ENCODE measurements around the gene PCSK6.
"Not testable (repeated sequence)": the region's sequence is repeated elsewhere in the genome, so short reads cannot be mapped to it uniquely, and the experiment has no call there.

PCSK6 gene

DNA sequence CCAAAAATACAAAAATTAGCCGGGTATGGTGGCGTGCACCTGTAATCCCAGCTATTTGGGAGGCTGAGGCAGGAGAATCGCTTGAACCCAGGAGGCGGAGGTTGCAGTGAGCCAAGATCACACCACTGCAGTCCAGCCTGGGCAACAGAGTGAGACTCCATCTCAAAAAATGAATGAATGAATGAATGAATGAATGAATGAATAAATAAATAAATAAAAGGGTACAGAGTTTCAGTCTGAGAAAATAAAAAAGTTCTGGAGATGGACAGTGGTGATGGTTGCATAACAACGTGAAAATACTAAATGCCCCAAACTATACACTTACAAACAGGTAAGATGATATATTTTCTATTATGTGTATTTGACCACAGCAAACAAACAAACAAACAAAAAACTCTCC lies 34.7 kb downstream of the PCSK6 start:
- not testable (repeated sequence) for H3K27me3 ChIP-seq (ENCODE audit: low read depth, low read length); H3K4me1 ChIP-seq (ENCODE audit: control insufficient read depth in 1 of 2, insufficient read depth in 2 of 2, low read length in 2 of 2); H3K4me3 ChIP-seq (ENCODE audit: low read depth in 1 of 2, low read length in 2 of 2); H3K9me3 ChIP-seq (ENCODE audit: control insufficient read depth in 1 of 2, low read length in 2 of 2); H3K36me3 ChIP-seq (ENCODE audit: control insufficient read depth in 1 of 2, insufficient read depth in 2 of 2, low read length in 2 of 2); H3K27ac ChIP-seq (ENCODE audit: low read length)

DNA sequence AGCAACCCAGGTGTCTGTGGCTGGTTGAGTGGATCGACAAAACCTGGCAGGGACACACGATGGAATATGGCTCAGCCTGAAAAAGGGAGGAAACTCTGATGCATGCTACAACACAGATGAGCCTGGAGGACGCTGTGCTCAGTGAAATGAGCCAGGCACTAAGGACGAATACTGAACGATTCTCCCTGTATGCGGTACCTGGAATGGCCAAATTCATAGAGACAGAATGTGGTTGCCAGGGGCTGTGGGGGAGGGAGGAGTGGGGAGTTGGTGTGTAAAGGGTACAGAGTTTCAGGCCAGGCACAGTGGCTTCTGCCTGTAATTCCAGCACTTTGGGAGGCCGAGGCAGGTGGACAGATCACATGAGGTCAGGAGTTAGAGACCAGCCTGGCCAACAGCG lies 35.1 kb downstream of the PCSK6 start:
- Histone ChIP-seq H3K4me3 (ENCODE audit: low read depth in 1 of 2, low read length in 2 of 2) (no peak overlapping the region), H3K9me3 (ENCODE audit: control insufficient read depth in 1 of 2, low read length in 2 of 2) (no peaks in the 10 kb centered on the region), H3K27ac (ENCODE audit: low read length) (no peak overlapping the region), H3K36me3 (ENCODE audit: control insufficient read depth in 1 of 2, insufficient read depth in 2 of 2, low read length in 2 of 2) (no peaks in the 10 kb centered on the region), H3K4me1 (ENCODE audit: control insufficient read depth in 1 of 2, insufficient read depth in 2 of 2, low read length in 2 of 2) (no peaks in the 10 kb centered on the region), H3K27me3 (ENCODE audit: low read depth, low read length) (no peaks in the 10 kb centered on the region)

DNA sequence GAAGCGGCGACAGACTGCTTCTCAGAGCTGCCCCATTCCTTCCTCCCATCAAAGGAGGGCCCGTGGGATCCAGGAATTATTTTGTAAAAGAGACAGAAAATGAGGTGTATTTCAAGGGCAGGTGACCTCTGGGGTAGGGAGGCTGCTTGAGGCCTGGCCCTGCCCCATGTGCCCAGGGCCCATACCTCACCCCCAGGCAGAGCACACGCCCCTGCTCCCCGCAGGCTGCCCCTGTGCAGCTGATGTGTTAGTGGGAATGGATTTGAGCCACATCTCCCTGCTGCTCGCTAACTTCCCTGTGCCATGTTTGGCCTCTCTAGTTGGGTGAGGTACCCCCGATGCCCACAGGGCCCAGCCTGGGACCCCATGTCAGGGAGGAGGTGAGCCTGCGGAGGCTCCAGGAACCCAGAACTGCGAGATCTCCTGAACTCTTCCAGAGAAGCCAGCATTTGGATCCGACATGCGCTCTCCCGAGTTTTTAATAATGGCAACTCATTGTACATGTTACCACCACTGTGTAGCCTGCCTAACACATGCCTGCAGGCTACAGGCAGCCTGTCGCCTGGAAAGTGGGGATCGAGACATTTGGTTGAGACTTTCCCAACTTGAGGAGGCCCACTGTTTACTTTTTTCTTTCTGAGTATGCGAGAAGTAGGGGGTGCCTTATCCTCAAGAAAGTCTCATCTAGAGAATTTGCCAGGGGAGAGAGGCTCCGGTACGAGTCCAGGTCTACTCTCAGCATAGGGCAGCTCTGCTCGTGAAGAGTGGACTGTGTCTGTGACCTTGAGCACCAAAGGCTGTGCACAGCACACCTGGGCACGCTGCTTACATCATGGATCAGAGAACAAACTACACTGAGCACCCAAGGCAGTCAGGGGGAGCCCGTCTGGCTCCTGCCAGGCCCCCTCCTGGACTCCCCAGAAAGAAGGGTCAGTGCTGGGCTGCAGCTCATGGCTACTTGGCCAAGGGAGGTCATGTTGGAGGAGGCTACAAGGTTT lies 36.1 kb downstream of the PCSK6 start:
- Histone ChIP-seq H3K4me3 (ENCODE audit: low read depth in 1 of 2, low read length in 2 of 2) (no peak overlapping the region), H3K36me3 (ENCODE audit: control insufficient read depth in 1 of 2, insufficient read depth in 2 of 2, low read length in 2 of 2) (no peaks in the 10 kb centered on the region), H3K27ac (ENCODE audit: low read length) (no peak overlapping the region), H3K27me3 (ENCODE audit: low read depth, low read length) (no peaks in the 10 kb centered on the region), H3K9me3 (ENCODE audit: control insufficient read depth in 1 of 2, low read length in 2 of 2) (no peaks in the 10 kb centered on the region), H3K4me1 (ENCODE audit: control insufficient read depth in 1 of 2, insufficient read depth in 2 of 2, low read length in 2 of 2) (no peaks in the 10 kb centered on the region)

DNA sequence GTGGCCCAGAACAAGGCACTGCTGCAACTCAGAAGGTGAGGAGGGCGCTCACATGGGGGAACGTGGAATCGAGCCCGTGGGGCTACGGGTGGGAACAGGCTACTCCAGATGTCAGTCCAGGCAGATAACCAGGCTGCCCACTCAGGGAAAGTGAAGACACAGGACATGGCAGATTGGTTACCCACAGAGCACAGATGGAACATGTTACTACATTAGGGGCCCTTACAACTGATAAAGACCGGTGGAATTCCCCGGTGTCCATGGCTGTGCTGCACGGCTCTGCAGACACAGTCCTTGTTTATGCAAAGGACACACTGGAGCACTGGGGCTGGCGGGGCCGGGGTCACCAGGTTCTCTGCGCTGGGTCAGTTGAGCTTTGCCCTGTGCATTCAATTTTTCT lies 36.9 kb downstream of the PCSK6 start:
- H3K4me3 ChIP-seq (ENCODE audit: low read depth in 1 of 2, low read length in 2 of 2) = no peak overlapping the region
- H3K27me3 ChIP-seq (ENCODE audit: low read depth, low read length) = no peaks in the 10 kb centered on the region
- H3K36me3 ChIP-seq (ENCODE audit: control insufficient read depth in 1 of 2, insufficient read depth in 2 of 2, low read length in 2 of 2) = no peaks in the 10 kb centered on the region
- no peaks in the 10 kb centered on the region for H3K4me1 ChIP-seq (ENCODE audit: control insufficient read depth in 1 of 2, insufficient read depth in 2 of 2, low read length in 2 of 2)
- H3K9me3 ChIP-seq (ENCODE audit: control insufficient read depth in 1 of 2, low read length in 2 of 2) = no peaks in the 10 kb centered on the region
- H3K27ac ChIP-seq (ENCODE audit: low read length) = no peak overlapping the region

DNA sequence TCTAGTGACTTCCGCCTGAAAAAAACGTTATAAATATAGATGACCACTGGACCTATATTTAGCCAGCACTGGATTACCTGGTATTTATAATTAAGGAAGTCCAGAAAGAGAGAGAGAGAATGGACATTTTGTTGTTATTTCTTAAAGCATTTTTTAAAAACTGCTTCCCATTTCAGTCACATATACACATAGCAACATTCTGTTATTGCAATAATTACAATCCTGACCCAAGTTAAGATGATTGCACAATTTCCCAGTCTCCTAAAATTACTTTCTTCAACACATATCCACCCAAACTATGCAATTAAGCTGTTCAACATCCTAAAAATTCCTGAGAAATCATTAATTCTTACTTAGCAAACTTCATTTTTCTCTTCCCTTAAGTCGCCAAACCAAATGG lies 37.7 kb downstream of the PCSK6 start:
- H3K4me3 ChIP-seq (ENCODE audit: low read depth in 1 of 2, low read length in 2 of 2) = no peak overlapping the region
- H3K9me3 ChIP-seq (ENCODE audit: control insufficient read depth in 1 of 2, low read length in 2 of 2) = no peaks in the 10 kb centered on the region
- H3K4me1 ChIP-seq (ENCODE audit: control insufficient read depth in 1 of 2, insufficient read depth in 2 of 2, low read length in 2 of 2) = no peaks in the 10 kb centered on the region
- H3K27ac ChIP-seq (ENCODE audit: low read length) = no peak overlapping the region
- H3K36me3 ChIP-seq (ENCODE audit: control insufficient read depth in 1 of 2, insufficient read depth in 2 of 2, low read length in 2 of 2) = no peaks in the 10 kb centered on the region
- no peaks in the 10 kb centered on the region for H3K27me3 ChIP-seq (ENCODE audit: low read depth, low read length)

DNA sequence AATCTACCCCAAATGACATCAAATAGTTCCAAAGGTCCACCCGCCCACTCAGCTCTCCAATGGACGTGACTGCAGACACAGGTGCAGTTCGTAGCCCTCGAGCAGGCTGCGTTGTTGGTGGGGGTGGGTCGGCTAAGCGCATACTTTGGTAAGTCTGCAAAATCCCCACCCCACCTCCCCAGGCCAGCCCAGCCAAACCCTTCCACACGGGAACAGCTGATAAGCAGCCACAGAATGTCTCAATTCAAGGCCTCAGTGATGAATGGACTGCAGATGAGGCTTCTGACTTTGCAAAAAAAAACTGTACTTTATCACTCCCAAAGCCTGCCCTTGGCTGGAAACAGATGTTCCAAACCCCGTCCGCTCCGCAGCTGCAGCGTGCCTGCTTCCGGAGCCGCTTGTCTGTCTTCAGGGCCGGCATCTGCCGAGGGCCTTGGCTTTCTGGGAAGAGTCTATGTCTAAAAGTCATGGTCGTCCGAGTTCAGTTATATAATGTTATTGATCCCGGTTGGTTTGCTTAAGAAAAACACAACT lies 38.2 kb downstream of the PCSK6 start:
- Histone ChIP-seq H3K27me3 (ENCODE audit: low read depth, low read length) (no peaks in the 10 kb centered on the region), H3K4me3 (ENCODE audit: low read depth in 1 of 2, low read length in 2 of 2) (no peak overlapping the region), H3K27ac (ENCODE audit: low read length) (no peak overlapping the region), H3K36me3 (ENCODE audit: control insufficient read depth in 1 of 2, insufficient read depth in 2 of 2, low read length in 2 of 2) (no peaks in the 10 kb centered on the region), H3K9me3 (ENCODE audit: control insufficient read depth in 1 of 2, low read length in 2 of 2) (no peaks in the 10 kb centered on the region), H3K4me1 (ENCODE audit: control insufficient read depth in 1 of 2, insufficient read depth in 2 of 2, low read length in 2 of 2) (peaks cover 0 to 1% of the 10 kb centered on the region in 2 donors)

DNA sequence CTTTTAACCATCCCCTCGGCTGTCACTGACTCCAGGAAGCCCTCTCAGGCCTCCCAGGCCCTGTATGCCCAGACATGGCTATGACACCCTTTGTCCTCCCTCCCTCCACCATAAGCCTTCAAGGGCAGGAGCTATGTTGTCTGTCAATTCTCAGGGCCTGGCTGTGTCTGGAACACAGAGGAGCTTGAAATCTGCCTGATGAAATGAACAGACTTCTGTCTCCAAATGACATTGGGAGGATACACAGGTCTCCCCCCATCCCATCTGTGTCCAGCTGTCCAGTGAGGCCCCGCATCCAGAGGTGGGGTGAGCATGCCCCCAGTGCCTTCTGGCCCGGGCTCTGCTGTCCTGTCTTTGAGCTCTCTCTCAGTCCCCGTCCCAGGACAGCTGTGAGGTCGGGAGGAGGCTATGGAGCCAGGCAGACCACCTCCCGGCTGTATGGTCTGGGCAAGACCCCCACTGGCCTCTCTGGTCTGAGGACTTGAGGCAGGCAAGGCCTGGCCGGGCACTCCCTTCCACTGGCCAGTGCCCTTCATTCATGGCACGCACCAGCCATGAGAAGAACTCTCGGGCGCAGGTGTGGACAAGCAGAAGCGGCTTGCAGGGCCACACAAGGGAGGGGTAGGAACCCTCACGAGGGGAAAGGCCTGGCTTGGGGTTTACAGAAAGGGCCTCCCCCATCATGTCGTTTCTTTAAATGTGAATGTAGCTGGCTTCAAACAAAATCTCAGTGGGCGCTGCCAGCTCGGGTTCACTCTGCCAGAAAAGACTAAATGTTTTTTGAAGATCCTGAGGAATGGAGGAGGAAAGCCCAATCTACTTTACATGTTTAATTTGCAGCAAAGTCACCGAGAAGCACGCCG lies 38.9 kb downstream of the PCSK6 start:
- H3K4me1 ChIP-seq (ENCODE audit: control insufficient read depth in 1 of 2, insufficient read depth in 2 of 2, low read length in 2 of 2) = peaks cover 0 to 8% of the 10 kb centered on the region in 2 donors
- no peaks in the 10 kb centered on the region for H3K27me3 ChIP-seq (ENCODE audit: low read depth, low read length)
- no peaks in the 10 kb centered on the region for H3K36me3 ChIP-seq (ENCODE audit: control insufficient read depth in 1 of 2, insufficient read depth in 2 of 2, low read length in 2 of 2)
- no peak overlapping the region for H3K4me3 ChIP-seq (ENCODE audit: low read depth in 1 of 2, low read length in 2 of 2)
- no peak overlapping the region for H3K27ac ChIP-seq (ENCODE audit: low read length)
- H3K9me3 ChIP-seq (ENCODE audit: control insufficient read depth in 1 of 2, low read length in 2 of 2) = no peaks in the 10 kb centered on the region

DNA sequence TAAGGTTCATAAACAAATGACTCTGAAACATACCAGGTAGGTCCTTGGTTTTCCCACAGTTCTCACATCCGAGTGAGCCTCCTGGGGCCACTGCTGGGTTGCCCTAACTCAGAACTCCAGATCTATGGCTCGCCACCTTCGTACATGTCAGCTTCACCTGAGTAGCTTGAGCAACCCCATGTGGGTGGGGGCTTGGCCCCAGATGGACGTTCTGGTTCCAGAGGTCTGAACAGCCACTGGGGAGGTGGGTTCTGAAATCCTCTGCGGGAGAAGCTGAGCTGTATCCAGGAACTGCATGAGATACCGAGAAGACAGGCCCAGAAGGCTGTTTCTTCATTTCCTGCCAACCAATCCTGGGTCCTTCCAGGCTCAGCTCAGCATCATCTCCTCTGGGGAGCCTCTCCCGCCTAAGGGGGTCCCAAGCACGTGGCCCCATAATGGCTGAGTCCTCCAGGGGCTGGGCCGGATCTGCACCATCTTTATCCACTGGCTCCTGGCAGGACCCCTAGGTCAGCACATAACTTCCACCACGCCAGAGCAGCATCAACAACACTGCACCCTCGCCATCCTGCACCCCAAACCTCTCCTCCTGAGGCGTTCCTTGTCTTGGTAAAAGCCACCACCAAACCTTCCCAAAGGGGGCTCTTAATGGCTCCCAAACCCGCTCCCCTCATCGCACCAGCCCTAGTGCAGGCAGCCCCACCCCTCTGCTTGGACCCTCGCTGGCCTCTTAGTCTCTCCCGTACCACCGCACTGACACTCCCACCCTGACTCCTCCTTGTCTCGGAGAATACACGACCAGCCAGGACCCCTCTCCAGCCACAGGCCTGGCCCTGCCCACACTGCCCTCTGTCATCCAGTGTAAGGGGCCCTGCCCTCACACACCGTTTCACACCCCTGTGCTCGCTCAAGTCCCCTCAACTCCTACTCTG lies 39.8 kb downstream of the PCSK6 start:
- H3K27me3 ChIP-seq (ENCODE audit: low read depth, low read length) = no peaks in the 10 kb centered on the region
- H3K27ac ChIP-seq (ENCODE audit: low read length) = no peak overlapping the region
- H3K4me3 ChIP-seq (ENCODE audit: low read depth in 1 of 2, low read length in 2 of 2) = no peak overlapping the region
- peaks cover 0 to 10% of the 10 kb centered on the region in 2 donors for H3K4me1 ChIP-seq (ENCODE audit: control insufficient read depth in 1 of 2, insufficient read depth in 2 of 2, low read length in 2 of 2)
- no peaks in the 10 kb centered on the region for H3K36me3 ChIP-seq (ENCODE audit: control insufficient read depth in 1 of 2, insufficient read depth in 2 of 2, low read length in 2 of 2)
- no peaks in the 10 kb centered on the region for H3K9me3 ChIP-seq (ENCODE audit: control insufficient read depth in 1 of 2, low read length in 2 of 2)

DNA sequence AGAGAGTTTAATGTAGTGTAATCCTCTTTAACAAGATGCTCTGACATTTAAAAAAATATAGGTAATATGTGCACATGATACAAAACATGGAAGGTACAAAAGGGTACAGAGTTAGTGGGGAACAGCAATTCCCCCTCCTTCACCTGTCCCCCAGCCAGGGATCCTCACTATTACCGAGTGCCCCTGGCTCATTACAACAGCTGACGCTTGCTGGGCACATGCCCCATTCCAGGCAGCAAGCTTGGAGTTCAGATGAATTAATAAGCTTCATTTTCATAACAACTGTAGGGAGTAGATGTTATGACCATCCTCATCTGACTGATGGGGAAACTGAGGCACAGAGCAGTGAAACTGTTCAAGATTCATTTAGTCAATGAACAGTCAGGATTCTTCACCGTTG lies 41.2 kb downstream of the PCSK6 start:
- Histone ChIP-seq H3K9me3 (ENCODE audit: control insufficient read depth in 1 of 2, low read length in 2 of 2) (no peaks in the 10 kb centered on the region), H3K4me3 (ENCODE audit: low read depth in 1 of 2, low read length in 2 of 2) (no peak overlapping the region), H3K27ac (ENCODE audit: low read length) (no peak overlapping the region), H3K4me1 (ENCODE audit: control insufficient read depth in 1 of 2, insufficient read depth in 2 of 2, low read length in 2 of 2) (peaks cover 0 to 10% of the 10 kb centered on the region in 2 donors), H3K36me3 (ENCODE audit: control insufficient read depth in 1 of 2, insufficient read depth in 2 of 2, low read length in 2 of 2) (no peaks in the 10 kb centered on the region), H3K27me3 (ENCODE audit: low read depth, low read length) (no peaks in the 10 kb centered on the region)

DNA sequence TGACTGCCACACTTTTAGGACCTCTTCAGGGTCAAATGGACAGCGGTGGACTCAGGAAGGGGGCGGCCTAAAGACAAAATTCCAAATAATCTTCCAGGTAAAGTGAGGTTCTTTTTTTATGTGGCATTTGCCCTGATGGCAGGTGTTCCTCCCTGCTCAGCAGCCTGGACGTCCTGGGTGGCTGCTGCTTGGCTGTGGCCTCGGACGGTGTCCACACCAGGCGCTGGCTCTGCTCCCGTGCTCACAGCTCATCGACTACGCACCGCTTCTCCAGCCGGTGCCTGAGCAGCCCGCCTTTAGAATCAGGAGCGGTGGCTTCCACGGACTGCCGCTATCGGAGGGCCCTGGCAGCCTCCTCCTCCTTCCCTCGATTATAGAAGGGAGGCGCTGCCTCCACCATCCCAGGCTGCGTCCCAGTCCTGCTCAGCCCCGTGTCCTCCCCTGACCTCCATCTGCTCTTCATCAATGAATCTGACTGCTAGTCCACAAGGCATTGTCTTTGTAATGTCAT lies 41.9 kb downstream of the PCSK6 start:
- Histone ChIP-seq H3K27me3 (ENCODE audit: low read depth, low read length) (no peaks in the 10 kb centered on the region), H3K9me3 (ENCODE audit: control insufficient read depth in 1 of 2, low read length in 2 of 2) (no peaks in the 10 kb centered on the region), H3K27ac (ENCODE audit: low read length) (no peak overlapping the region)

More for the DNA sequence above, 41.9 kb downstream of the PCSK6 start:
- H3K4me1 ChIP-seq (ENCODE audit: control insufficient read depth in 1 of 2, insufficient read depth in 2 of 2, low read length in 2 of 2) = peaks cover 0 to 10% of the 10 kb centered on the region in 2 donors
- no peak overlapping the region for H3K4me3 ChIP-seq (ENCODE audit: low read depth in 1 of 2, low read length in 2 of 2)
- no peaks in the 10 kb centered on the region for H3K36me3 ChIP-seq (ENCODE audit: control insufficient read depth in 1 of 2, insufficient read depth in 2 of 2, low read length in 2 of 2)

Data from muscle layer of duodenum (tissue), 2 donors.